HEK293 (cell line): ENCODE measurements around the gene HSD17B8.

Experiments
- GLIS2 ChIP-seq: fragments of 450-650 bp; formaldehyde crosslinking; IDR thresholded peaks from 2 replicates; pipeline ENCODE4 v1.5.1; 2016; ENCODE audit warnings: missing biosample characterization, missing genetic modification characterization
- KLF16 ChIP-seq: fragments of 450-650 bp; formaldehyde crosslinking; IDR thresholded peaks from 2 replicates; pipeline ENCODE4 v1.5.1; 2017; ENCODE audit warnings: missing biosample characterization, missing genetic modification characterization
- MYNN ChIP-seq: fragments of 450-650 bp; formaldehyde crosslinking; IDR thresholded peaks from 2 replicates; pipeline ENCODE4 v1.5.1; 2016; ENCODE audit warnings: missing biosample characterization, missing genetic modification characterization, borderline replicate concordance
- OVOL3 ChIP-seq: fragments of 450-650 bp; formaldehyde crosslinking; IDR thresholded peaks from 2 replicates; pipeline ENCODE4 v1.5.1; 2016; ENCODE audit warnings: missing biosample characterization, missing genetic modification characterization
- SCRT2 ChIP-seq: fragments of 450-650 bp; formaldehyde crosslinking; IDR thresholded peaks from 2 replicates; pipeline ENCODE4 v1.5.1; 2016; ENCODE audit warnings: missing biosample characterization, missing genetic modification characterization
- SETDB1 ChIP-seq: IDR thresholded peaks from one replicate; pipeline ENCODE4 v1.6.1; 2017; ENCODE audit warnings: mild to moderate bottlenecking, low read length, moderate library complexity, mixed read lengths; ENCODE audit not compliant: insufficient read length
- ZBTB48 ChIP-seq: fragments of 450-650 bp; formaldehyde crosslinking; IDR thresholded peaks from 2 replicates; pipeline ENCODE4 v1.5.1; 2016; ENCODE audit warnings: missing biosample characterization, missing genetic modification characterization
- ZFP41 ChIP-seq: fragments of 450-650 bp; formaldehyde crosslinking; IDR thresholded peaks from 2 replicates; pipeline ENCODE4 v1.5.1; 2016; ENCODE audit warnings: missing biosample characterization, missing genetic modification characterization, borderline replicate concordance
- ZNF112 ChIP-seq: fragments of 450-650 bp; formaldehyde crosslinking; IDR thresholded peaks from 2 replicates; pipeline ENCODE4 v1.5.0; 2017; ENCODE audit warnings: missing biosample characterization, missing genetic modification characterization
- ZNF132 ChIP-seq: fragments of 450-650 bp; formaldehyde crosslinking; IDR thresholded peaks from 2 replicates; pipeline ENCODE4 v1.5.1; 2017; ENCODE audit warnings: missing biosample characterization, missing genetic modification characterization, borderline replicate concordance
- ZNF239 ChIP-seq: fragments of 450-650 bp; formaldehyde crosslinking; IDR thresholded peaks from 2 replicates; pipeline ENCODE4 v1.5.1; 2016; ENCODE audit warnings: missing biosample characterization, missing genetic modification characterization
- ZNF248 ChIP-seq: fragments of 450-650 bp; formaldehyde crosslinking; IDR thresholded peaks from 2 replicates; pipeline ENCODE4 v1.5.1; 2017; ENCODE audit warnings: missing biosample characterization, missing genetic modification characterization
- ZNF302 ChIP-seq: fragments of 450-650 bp; formaldehyde crosslinking; IDR thresholded peaks from 2 replicates; pipeline ENCODE4 v1.5.1; 2016; ENCODE audit warnings: missing biosample characterization, missing genetic modification characterization, low read depth
- ZNF394 ChIP-seq: fragments of 450-650 bp; formaldehyde crosslinking; IDR thresholded peaks from 2 replicates; pipeline ENCODE4 v1.5.1; 2016; ENCODE audit warnings: missing biosample characterization, missing genetic modification characterization, mild to moderate bottlenecking, moderate library complexity, borderline replicate concordance
- ZNF433 ChIP-seq: fragments of 450-650 bp; formaldehyde crosslinking; IDR thresholded peaks from 2 replicates; pipeline ENCODE4 v1.5.1; 2016; ENCODE audit warnings: missing biosample characterization, missing genetic modification characterization, low read depth
- ZNF664 ChIP-seq: fragments of 450-650 bp; formaldehyde crosslinking; IDR thresholded peaks from 2 replicates; pipeline ENCODE4 v1.5.1; 2016; ENCODE audit warnings: missing biosample characterization, missing genetic modification characterization
- ZNF768 ChIP-seq: fragments of 450-650 bp; formaldehyde crosslinking; IDR thresholded peaks from 2 replicates; pipeline ENCODE4 v1.5.1; 2018; ENCODE audit warnings: missing biosample characterization, mild to moderate bottlenecking, missing genetic modification characterization
- ZNF791 ChIP-seq: fragments of 450-650 bp; formaldehyde crosslinking; IDR thresholded peaks from 2 replicates; pipeline ENCODE4 v1.5.1; 2016; ENCODE audit warnings: missing biosample characterization, missing genetic modification characterization
- TF ChIP-seq, protein P1 (sequence below): fragments of 450-650 bp; formaldehyde crosslinking; conservative IDR thresholded peaks from 2 replicates; pipeline ENCODE4 v1.5.1; 2016; ENCODE audit warnings: low read depth, missing biosample characterization, missing genetic modification characterization
- TF ChIP-seq, protein P2 (sequence below): fragments of 450-650 bp; formaldehyde crosslinking; IDR thresholded peaks from 2 replicates; pipeline ENCODE4 v1.5.1; 2017; ENCODE audit warnings: missing biosample characterization, missing genetic modification characterization
- TF ChIP-seq, protein P3 (sequence below): fragments of 450-650 bp; formaldehyde crosslinking; IDR thresholded peaks from 2 replicates; pipeline ENCODE4 v1.5.1; 2016; ENCODE audit warnings: missing biosample characterization, missing genetic modification characterization
- TF ChIP-seq, protein P4 (sequence below): fragments of 450-650 bp; formaldehyde crosslinking; IDR thresholded peaks from 2 replicates; pipeline ENCODE4 v1.5.1; 2017; ENCODE audit warnings: missing biosample characterization, mild to moderate bottlenecking, missing genetic modification characterization, moderate library complexity

HSD17B8 gene

DNA sequence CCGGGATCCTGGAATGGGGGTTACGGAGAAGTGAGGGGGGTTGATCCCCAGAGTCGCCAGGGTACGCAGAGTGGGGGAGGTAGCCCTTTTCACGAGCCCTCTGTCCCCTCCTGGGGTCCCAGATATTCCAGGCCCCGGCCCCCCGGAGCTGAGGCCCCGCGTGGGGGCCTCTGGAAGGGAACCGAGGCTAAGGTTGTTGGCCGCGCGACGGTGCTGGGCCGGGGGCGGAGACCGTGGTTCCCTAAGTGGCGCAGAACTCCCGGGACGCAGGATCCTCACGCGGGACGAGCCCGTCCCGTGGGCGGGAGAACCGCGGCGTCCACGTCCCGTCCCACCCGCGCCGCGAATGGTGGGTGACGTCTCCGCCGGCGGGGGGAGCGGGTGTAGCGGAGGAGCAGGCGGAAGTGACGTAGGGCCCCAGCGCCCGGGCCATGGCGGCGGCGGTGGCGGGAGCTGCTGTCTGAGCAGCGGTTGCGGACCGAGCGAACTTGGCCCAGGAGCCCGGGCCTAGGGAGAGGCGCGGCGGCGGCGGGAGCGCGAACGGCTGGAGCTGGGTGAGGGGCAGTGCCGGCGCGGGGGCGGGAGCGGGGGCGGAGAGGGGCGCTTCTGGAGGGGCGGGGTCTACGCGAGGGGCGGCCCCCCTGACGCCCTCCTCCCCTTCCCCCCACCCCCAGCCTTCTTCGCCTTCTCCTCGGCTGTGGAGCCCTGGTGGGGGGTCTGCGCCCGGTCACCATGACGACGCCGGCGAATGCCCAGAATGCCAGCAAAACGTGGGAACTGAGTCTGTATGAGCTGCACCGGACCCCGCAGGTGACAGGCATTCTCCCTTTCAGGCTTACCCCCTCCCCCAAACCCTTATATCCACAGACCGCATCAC is 3.9 kb downstream of the HSD17B8 start, which contains the start of gene RING1 (continued):
- TF ChIP-seq ZNF433 (tag by site-specific recombination) (no peak), ZNF768 (tag by site-specific recombination) (no peak), ZNF132 (tag by site-specific recombination) (no peak), ZFP41 (tag by site-specific recombination) (no peak), SCRT2 (tag by site-specific recombination) (no peak), ZNF239 (tag by site-specific recombination) (no peak), ZNF394 (tag by site-specific recombination) (peak; percentile 53), ZBTB48 (tag by site-specific recombination) (peak; percentile 57; the same call in 1 of the 2 replicates), OVOL3 (tag by site-specific recombination) (peak; percentile 57; the same call in 1 of the 2 replicates), SETDB1 (no peak), ZNF664 (tag by site-specific recombination) (no peak), ZNF112 (tag by site-specific recombination) (no peak), ZNF248 (tag by site-specific recombination) (no peak), MYNN (tag by site-specific recombination) (no peak), GLIS2 (peak; percentile 92), ZNF302 (tag by site-specific recombination) (no peak), KLF16 (tag by site-specific recombination) (no peak), ZNF791 (no peak)
- TF ChIP-seq, protein P1, sequence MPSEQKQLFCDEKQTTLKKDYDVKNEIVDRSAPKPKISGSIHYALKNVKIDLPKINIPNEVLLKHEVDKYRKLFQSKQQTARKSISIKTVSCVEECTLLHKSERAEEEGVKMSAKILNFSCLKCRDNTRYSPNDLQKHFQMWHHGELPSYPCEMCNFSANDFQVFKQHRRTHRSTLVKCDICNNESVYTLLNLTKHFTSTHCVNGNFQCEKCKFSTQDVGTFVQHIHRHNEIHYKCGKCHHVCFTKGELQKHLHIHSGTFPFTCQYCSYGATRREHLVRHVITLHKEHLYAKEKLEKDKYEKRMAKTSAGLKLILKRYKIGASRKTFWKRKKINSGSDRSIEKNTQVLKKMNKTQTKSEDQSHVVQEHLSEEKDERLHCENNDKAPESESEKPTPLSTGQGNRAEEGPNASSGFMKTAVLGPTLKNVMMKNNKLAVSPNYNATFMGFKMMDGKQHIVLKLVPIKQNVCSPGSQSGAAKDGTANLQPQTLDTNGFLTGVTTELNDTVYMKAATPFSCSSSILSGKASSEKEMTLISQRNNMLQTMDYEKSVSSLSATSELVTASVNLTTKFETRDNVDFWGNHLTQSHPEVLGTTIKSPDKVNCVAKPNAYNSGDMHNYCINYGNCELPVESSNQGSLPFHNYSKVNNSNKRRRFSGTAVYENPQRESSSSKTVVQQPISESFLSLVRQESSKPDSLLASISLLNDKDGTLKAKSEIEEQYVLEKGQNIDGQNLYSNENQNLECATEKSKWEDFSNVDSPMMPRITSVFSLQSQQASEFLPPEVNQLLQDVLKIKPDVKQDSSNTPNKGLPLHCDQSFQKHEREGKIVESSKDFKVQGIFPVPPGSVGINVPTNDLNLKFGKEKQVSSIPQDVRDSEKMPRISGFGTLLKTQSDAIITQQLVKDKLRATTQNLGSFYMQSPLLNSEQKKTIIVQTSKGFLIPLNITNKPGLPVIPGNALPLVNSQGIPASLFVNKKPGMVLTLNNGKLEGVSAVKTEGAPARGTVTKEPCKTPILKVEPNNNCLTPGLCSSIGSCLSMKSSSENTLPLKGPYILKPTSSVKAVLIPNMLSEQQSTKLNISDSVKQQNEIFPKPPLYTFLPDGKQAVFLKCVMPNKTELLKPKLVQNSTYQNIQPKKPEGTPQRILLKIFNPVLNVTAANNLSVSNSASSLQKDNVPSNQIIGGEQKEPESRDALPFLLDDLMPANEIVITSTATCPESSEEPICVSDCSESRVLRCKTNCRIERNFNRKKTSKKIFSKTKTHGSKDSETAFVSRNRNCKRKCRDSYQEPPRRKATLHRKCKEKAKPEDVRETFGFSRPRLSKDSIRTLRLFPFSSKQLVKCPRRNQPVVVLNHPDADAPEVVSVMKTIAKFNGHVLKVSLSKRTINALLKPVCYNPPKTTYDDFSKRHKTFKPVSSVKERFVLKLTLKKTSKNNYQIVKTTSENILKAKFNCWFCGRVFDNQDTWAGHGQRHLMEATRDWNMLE (tag by site-specific recombination) = no peak
- TF ChIP-seq, protein P2, sequence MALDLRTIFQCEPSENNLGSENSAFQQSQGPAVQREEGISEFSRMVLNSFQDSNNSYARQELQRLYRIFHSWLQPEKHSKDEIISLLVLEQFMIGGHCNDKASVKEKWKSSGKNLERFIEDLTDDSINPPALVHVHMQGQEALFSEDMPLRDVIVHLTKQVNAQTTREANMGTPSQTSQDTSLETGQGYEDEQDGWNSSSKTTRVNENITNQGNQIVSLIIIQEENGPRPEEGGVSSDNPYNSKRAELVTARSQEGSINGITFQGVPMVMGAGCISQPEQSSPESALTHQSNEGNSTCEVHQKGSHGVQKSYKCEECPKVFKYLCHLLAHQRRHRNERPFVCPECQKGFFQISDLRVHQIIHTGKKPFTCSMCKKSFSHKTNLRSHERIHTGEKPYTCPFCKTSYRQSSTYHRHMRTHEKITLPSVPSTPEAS (tag by site-specific recombination) = no peak
- TF ChIP-seq, protein P3, sequence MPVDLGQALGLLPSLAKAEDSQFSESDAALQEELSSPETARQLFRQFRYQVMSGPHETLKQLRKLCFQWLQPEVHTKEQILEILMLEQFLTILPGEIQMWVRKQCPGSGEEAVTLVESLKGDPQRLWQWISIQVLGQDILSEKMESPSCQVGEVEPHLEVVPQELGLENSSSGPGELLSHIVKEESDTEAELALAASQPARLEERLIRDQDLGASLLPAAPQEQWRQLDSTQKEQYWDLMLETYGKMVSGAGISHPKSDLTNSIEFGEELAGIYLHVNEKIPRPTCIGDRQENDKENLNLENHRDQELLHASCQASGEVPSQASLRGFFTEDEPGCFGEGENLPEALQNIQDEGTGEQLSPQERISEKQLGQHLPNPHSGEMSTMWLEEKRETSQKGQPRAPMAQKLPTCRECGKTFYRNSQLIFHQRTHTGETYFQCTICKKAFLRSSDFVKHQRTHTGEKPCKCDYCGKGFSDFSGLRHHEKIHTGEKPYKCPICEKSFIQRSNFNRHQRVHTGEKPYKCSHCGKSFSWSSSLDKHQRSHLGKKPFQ (tag by site-specific recombination) = no peak
- TF ChIP-seq, protein P4, sequence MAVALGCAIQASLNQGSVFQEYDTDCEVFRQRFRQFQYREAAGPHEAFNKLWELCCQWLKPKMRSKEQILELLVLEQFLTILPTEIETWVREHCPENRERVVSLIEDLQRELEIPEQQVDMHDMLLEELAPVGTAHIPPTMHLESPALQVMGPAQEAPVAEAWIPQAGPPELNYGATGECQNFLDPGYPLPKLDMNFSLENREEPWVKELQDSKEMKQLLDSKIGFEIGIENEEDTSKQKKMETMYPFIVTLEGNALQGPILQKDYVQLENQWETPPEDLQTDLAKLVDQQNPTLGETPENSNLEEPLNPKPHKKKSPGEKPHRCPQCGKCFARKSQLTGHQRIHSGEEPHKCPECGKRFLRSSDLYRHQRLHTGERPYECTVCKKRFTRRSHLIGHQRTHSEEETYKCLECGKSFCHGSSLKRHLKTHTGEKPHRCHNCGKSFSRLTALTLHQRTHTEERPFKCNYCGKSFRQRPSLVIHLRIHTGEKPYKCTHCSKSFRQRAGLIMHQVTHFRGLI (tag by site-specific recombination) = 0 out of 2 replicates have a peak, but pooled peaks have one; percentile 39
